ENCODE data around the gene KCNK15. TPM values are rescaled to one million over a fixed set of nuclear protein-coding genes. Genes with fewer than 3 reads are reported as not detected.
"Not testable (repeated sequence)": the region's sequence is repeated elsewhere in the genome, so short reads cannot be mapped to it uniquely, and the experiment has no call there.

Gene KCNK15
- not detected for total RNA-seq

DNA sequence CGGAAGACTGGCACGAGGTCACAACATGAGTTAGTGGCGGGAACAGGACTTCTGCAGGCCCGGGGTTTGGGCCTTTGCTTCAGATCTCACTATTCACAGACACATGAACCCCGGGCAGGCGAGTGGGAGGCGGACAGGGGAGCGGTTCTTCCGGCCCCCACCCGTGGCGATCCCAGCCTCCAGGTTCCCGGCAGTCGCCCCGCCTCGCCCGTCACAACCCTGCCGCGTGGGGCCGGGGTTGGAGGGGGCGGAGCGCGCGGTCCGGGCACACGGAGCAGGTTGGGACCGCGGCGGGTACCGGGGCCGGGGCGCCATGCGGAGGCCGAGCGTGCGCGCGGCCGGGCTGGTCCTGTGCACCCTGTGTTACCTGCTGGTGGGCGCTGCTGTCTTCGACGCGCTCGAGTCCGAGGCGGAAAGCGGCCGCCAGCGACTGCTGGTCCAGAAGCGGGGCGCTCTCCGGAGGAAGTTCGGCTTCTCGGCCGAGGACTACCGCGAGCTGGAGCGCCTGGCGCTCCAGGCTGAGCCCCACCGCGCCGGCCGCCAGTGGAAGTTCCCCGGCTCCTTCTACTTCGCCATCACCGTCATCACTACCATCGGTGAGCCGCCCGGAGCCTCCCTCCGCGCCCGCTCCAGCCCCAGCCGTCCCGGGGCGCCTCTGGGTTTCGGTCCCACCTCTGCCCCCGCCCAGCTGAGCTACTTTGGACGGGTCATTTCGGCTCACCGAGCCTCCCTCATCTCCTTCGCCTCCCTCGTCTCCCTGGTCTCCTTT, at the start of gene KCNK15:
TSS of gene KCNK15 (plus strand) at position 268 of the 769 bp plus-strand sequence. CDS start at position 314, 46 bp downstream.
- no peaks in the 10 kb centered on the region for H3K36me3 Mint-ChIP-seq (ENCODE audit: low read depth)
- H3K9me3 Mint-ChIP-seq: no peaks in the 10 kb centered on the region
- peaks cover 9% of the 10 kb centered on the region for H3K4me1 Mint-ChIP-seq
- H3K27ac Mint-ChIP-seq: no peak within 1 kb of the TSS
- CTCF ChIA-PET: no interaction called here
- H3K27me3 Mint-ChIP-seq: peaks cover 36% of the 10 kb centered on the region
- POLR2A ChIA-PET: no interaction called here
- DNase-seq: peak; percentile 15
- peak within 1 kb of the TSS; percentile 53 for H3K4me3 Mint-ChIP-seq

- peaks cover 2% of the 10 kb centered on the region for H3K36me3 Mint-ChIP-seq (ENCODE audit: low read depth)
- ChIA-PET POLR2A (no interaction called here), CTCF (interaction anchor here (1.1 kb wide), 1 partner anchor 12 kb away, joined by 3 read pairs; no protein-coding TSS in a partner anchor)
- H3K4me1 Mint-ChIP-seq: peaks cover 14% of the 10 kb centered on the region
- no peak overlapping the region for H3K27ac Mint-ChIP-seq
- H3K4me3 Mint-ChIP-seq: no peak overlapping the region
- peaks cover 8% of the 10 kb centered on the region for H3K9me3 Mint-ChIP-seq
- no peaks in the 10 kb centered on the region for H3K27me3 Mint-ChIP-seq
- DNase-seq: no peak
Measured at GRCh38 chr20:44696315-44696714, 49.4 kb upstream of the KCNK15 start.

GRCh38 chr20:44697041-44697440, 48.6 kb upstream of the KCNK15 start:
- CTCF ChIA-PET: interaction anchor here (0.7 to 1.1 kb wide), 3 partner anchors 13 to 1291 kb away, joined by 3 read pairs; no protein-coding TSS in a partner anchor
- H3K27ac Mint-ChIP-seq; POLR2A ChIA-PET; H3K27me3 Mint-ChIP-seq; H3K4me3 Mint-ChIP-seq; DNase-seq; H3K36me3 Mint-ChIP-seq (ENCODE audit: low read depth); H3K9me3 Mint-ChIP-seq: not testable (repeated sequence)
- H3K4me1 Mint-ChIP-seq: peaks cover 13% of the 10 kb centered on the region

DNA sequence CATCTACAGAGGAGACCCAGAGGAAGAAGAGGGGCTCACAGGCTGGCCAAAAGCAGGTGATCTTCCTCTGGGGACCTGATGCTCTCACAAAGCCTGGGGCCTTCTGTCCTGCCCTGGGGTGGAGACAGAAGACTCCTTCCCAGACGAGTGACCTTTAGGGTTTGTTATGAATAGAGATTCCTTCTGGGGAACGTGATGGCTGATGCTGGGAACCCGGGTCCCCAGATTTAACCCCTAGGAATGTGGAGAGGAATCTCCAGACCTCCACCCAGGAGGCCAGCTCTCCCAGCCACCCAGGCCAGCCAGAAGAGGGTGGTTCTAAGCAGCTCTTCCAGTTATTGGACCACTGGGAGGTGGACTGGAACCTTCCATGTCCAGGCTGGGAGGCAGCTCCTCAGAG, 47.3 kb upstream of the KCNK15 start:
- H3K4me1 Mint-ChIP-seq: peaks cover 13% of the 10 kb centered on the region
- no peaks in the 10 kb centered on the region for H3K27me3 Mint-ChIP-seq
- no peak for DNase-seq
- H3K9me3 Mint-ChIP-seq: no peaks in the 10 kb centered on the region
- H3K27ac Mint-ChIP-seq: no peak overlapping the region
- H3K36me3 Mint-ChIP-seq (ENCODE audit: low read depth): no peaks in the 10 kb centered on the region
- ChIA-PET CTCF (interaction anchor here (0.6 to 1.1 kb wide), 2 partner anchors 15 to 107 kb away, joined by 3 read pairs; no protein-coding TSS in a partner anchor), POLR2A (no interaction called here)
- H3K4me3 Mint-ChIP-seq: no peak overlapping the region

DNA sequence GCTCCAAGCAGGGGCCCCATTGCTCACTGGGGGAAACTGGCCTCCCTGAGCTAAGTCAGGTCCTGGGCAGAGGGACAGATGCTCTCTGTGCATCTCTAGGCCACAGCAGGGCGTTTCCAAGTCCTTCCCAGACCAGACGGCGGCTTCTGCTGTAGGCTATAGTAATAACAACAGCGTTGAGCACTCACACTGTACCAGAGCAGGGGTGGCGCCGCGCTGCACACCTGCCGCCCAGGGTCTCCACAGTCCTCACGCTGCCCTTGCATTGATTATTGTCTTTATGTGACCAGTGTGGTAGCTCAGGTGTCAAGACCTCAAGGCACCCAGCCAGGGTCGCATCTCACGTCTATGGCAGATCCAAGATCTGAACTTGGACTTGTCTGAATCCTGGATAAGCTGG, 45.4 kb upstream of the KCNK15 start:
- H3K4me1 Mint-ChIP-seq: peaks cover 10% of the 10 kb centered on the region
- ChIA-PET CTCF (interaction anchor here (1.0 to 1.6 kb wide), 2 partner anchors 11 to 48 kb away, joined by 3 to 4 read pairs; no protein-coding TSS in a partner anchor), POLR2A (no interaction called here)
- no peaks in the 10 kb centered on the region for H3K9me3 Mint-ChIP-seq
- DNase-seq: no peak
- H3K27ac Mint-ChIP-seq: no peak overlapping the region
- no peaks in the 10 kb centered on the region for H3K27me3 Mint-ChIP-seq
- H3K36me3 Mint-ChIP-seq (ENCODE audit: low read depth): no peaks in the 10 kb centered on the region
- H3K4me3 Mint-ChIP-seq: no peak overlapping the region

DNA sequence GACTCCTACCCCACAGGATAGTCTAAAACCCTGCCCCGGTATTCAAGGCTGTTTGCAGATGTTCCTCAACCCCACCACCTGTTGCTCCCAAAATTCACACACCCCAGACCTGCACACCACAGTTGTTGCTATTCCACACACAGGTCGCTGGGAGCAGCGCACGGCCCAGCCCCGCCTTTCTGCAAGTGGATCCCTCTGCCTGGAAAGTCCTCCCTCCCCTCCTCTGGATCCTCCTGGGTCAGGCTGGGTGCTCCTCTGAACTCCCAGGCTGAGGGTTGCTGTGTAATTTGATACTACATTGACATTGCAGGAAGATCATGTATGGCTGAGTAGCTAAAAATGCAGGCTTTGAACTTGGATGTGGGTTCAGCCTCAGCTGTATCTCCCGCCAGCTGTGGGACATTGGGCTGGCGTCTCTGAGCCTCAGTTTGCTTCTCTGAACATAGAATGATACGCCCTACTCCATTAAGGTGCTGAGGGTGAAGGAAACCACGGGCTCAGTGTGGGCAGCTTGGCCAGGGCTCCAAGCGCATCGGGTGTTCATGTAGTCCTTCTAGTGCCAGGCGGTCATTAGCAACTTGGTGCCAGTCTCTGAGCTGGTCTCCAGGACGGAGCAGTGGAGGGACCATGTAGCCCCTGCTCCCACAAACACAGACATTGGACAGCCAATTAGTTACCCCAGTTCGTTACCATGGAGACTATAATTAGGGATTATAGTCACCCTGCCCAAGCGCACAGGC, 44.4 kb upstream of the KCNK15 start:
- H3K4me1 Mint-ChIP-seq: peaks cover under 1% of the 10 kb centered on the region
- H3K27ac Mint-ChIP-seq: no peak overlapping the region
- no peak overlapping the region for H3K4me3 Mint-ChIP-seq
- ChIA-PET POLR2A (no interaction called here), CTCF (no interaction called here)
- DNase-seq: no peak
- no peaks in the 10 kb centered on the region for H3K27me3 Mint-ChIP-seq
- H3K9me3 Mint-ChIP-seq: no peaks in the 10 kb centered on the region
- no peaks in the 10 kb centered on the region for H3K36me3 Mint-ChIP-seq (ENCODE audit: low read depth)

GRCh38 chr20:44701858-44702256, 43.8 kb upstream of the KCNK15 start:
- H3K4me3 Mint-ChIP-seq: no peak overlapping the region
- CTCF ChIA-PET: interaction anchor here (1.0 kb wide), 1 partner anchor 21 kb away, joined by 3 read pairs; no protein-coding TSS in a partner anchor
- H3K36me3 Mint-ChIP-seq (ENCODE audit: low read depth): no peaks in the 10 kb centered on the region

DNA sequence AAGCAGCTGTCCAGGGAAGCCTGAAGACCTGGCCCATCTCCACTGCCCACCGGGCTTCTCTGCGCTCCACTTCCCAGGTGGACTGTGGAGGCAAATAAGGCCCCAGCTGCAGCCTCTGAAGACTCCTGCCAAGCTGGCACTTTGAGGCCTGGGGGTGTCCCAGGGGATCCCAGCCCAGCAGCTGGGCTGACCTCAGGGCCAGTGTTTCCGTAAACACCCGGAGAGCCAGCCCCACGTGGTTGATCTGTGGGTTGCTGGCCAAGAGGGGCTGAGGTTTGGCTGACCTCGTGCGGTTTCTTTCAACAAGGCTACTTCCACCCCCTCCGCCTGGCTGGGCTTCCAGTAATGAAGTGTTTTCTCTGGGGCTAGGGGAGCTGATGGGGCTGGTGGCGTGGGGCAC, 42.9 kb upstream of the KCNK15 start:
- DNase-seq: no peak
- Mint-ChIP-seq H3K9me3 (no peaks in the 10 kb centered on the region), H3K4me3 (no peak overlapping the region), H3K27me3 (peaks cover 3% of the 10 kb centered on the region), H3K36me3 (ENCODE audit: low read depth) (no peaks in the 10 kb centered on the region), H3K27ac (no peak overlapping the region), H3K4me1 (no peaks in the 10 kb centered on the region)
- CTCF ChIA-PET: interaction anchor here (0.9 to 1.2 kb wide), 3 partner anchors 10 to 21 kb away, joined by 3 to 4 read pairs (median 3); partner anchors contain the start of gene CCN5
- POLR2A ChIA-PET: no interaction called here

More at GRCh38 chr20:44701858-44702256, 43.8 kb upstream of the KCNK15 start:
- Mint-ChIP-seq H3K4me1 (no peaks in the 10 kb centered on the region), H3K9me3 (no peaks in the 10 kb centered on the region), H3K27ac (no peak overlapping the region), H3K27me3 (peaks cover 1% of the 10 kb centered on the region)
- no peak for DNase-seq
- POLR2A ChIA-PET: no interaction called here

DNA sequence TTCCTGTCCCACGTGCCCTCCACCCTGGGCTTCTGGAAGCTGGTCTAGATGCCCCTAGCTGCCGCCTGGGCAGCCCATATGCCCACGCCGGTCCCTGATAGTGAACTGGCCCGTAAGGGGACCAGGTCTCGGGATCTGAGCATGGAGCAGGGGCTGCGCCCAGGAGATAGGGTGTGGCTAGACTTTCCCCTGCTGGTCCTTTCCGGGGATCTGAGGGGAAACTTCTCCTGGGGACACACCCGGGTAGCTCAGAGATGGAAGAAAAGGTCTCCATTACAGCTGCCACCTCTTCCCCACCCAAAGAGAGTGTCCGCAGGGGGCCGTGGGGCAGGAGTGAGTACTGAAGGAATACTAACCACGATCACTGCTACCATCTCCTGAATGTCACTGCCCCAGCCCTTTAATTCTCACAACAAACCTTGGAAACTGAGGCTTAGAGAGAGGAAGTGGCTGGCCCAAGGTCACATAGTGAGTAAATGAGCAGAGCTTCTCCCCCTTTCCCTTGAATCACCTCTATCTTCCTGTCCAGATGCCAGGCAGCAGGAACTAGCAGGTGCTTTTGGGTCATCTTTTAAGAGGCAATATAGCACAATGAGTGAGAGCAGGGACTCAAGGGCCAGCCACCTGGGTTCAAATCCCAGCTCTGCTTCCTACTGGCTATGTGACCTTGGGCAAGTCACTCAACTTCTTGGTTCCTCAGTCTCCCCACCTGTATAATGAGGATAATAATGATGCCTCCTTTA, 42.3 kb upstream of the KCNK15 start:
- Mint-ChIP-seq H3K36me3 (ENCODE audit: low read depth) (no peaks in the 10 kb centered on the region), H3K4me1 (no peaks in the 10 kb centered on the region), H3K4me3 (no peak overlapping the region), H3K9me3 (no peaks in the 10 kb centered on the region), H3K27ac (no peak overlapping the region), H3K27me3 (peaks cover 3% of the 10 kb centered on the region)
- no peak for DNase-seq
- POLR2A ChIA-PET: no interaction called here
- CTCF ChIA-PET: interaction anchor here (0.9 to 1.2 kb wide), 3 partner anchors 9 to 20 kb away, joined by 3 to 4 read pairs (median 3); partner anchors contain the start of gene CCN5

GRCh38 chr20:44703956-44704488, 41.6 kb upstream of the KCNK15 start:
- Mint-ChIP-seq H3K27me3 (peaks cover 3% of the 10 kb centered on the region), H3K9me3 (no peaks in the 10 kb centered on the region), H3K4me1 (no peaks in the 10 kb centered on the region), H3K36me3 (ENCODE audit: low read depth) (no peaks in the 10 kb centered on the region), H3K27ac (no peak overlapping the region), H3K4me3 (no peak overlapping the region)
- DNase-seq: no peak
- ChIA-PET POLR2A (no interaction called here), CTCF (interaction anchor here (1.2 kb wide), 1 partner anchor 8 kb away, joined by 4 read pairs; no protein-coding TSS in a partner anchor)

GRCh38 chr20:44704551-44704971, 41.1 kb upstream of the KCNK15 start:
- Mint-ChIP-seq H3K4me3 (no peak overlapping the region), H3K9me3 (no peaks in the 10 kb centered on the region), H3K36me3 (ENCODE audit: low read depth) (no peaks in the 10 kb centered on the region), H3K4me1 (no peaks in the 10 kb centered on the region), H3K27ac (no peak overlapping the region), H3K27me3 (peaks cover 3% of the 10 kb centered on the region)
- ChIA-PET POLR2A (no interaction called here), CTCF (interaction anchor here (0.8 kb wide), 1 partner anchor 74 kb away, joined by 3 read pairs; no protein-coding TSS in a partner anchor)
- no peak for DNase-seq

GRCh38 chr20:44705364-44706094, 40.1 kb upstream of the KCNK15 start:
- Mint-ChIP-seq H3K4me3 (no peak overlapping the region), H3K27me3 (peaks cover 3% of the 10 kb centered on the region), H3K9me3 (no peaks in the 10 kb centered on the region), H3K4me1 (no peaks in the 10 kb centered on the region), H3K27ac (no peak overlapping the region), H3K36me3 (ENCODE audit: low read depth) (no peaks in the 10 kb centered on the region)
- no peak for DNase-seq
- POLR2A ChIA-PET: no interaction called here
- CTCF ChIA-PET: interaction anchor here (0.8 kb wide), 1 partner anchor 73 kb away, joined by 3 read pairs; no protein-coding TSS in a partner anchor
